Mammary epithelial cell (primary cell): ENCODE data around the gene GPC5.

Experiments used
- CTCF ChIP-seq, 2 donors: IDR thresholded peaks in 1 of 2; conservative IDR thresholded peaks in 1 of 2; 2 replicates each; pipeline ENCODE4 v1.5.1; 2011 to 2012; ENCODE audit warnings: inconsistent platforms in 2 of 2, low read length in 2 of 2, mild to moderate bottlenecking in 2 of 2, control low read depth in 1 of 2, low read depth in 1 of 2; ENCODE audit not compliant: insufficient read depth in 1 of 2; ENCODE audit errors: extremely low read depth in 1 of 2
- EZH2 ChIP-seq: IDR thresholded peaks from 2 replicates; pipeline ENCODE4 v1.6.1; 2012; ENCODE audit warnings: low read length, inconsistent platforms, borderline replicate concordance

DNA sequence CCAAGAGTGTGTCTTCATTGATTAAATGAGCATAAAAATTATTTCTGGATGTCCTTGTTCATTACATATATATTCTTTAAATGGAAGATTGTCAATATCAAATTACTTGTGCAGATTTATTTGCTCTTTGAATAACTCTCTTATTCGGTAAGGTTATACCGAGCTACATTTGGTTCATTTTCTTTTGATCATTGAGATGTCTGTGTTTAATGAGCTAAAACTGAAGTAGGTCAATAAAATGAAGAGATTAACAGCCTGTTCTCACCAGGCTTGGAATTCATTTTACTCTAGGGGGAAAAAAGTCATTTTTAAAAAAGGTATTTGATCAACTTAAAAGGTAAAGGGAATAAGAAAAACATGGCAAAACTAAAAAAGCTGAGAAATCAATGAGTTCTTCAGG is 10.6 kb downstream of the GPC5 start:
- no peak for TF ChIP-seq CTCF (conservative IDR thresholded peaks at IDR 0.05 in 1 of 2, IDR thresholded peaks at IDR 0.05 in 1 of 2; ENCODE audit: extremely low read depth in 1 of 2, insufficient read depth in 1 of 2, low read depth in 1 of 2, low read length in 2 of 2)
- no peak for TF ChIP-seq EZH2
